Esophagus squamous epithelium (tissue), 4 donors: ENCODE data around the gene LDLRAD4.

Source experiments
- CTCF ChIP-seq, 6 experiments: fragments of 450-650 bp in 4 of 6; fragments of 200-600 bp in 2 of 6; sonication (generic) in 2 of 6; IDR thresholded peaks; one replicate each; pipeline ENCODE4 v1.5.1; 2016 to 2019; ENCODE audit warnings: antibody characterized with exemption in 6 of 6, mild to moderate bottlenecking in 4 of 6, moderate library complexity in 4 of 6
- POLR2A ChIP-seq, 4 donors: fragments of 450-650 bp; IDR thresholded peaks; one replicate each; pipeline ENCODE4 v1.6.1; 2017; ENCODE audit warnings: antibody characterized with exemption in 4 of 4, mild to moderate bottlenecking in 4 of 4, moderate library complexity in 3 of 4

GRCh38 chr18:13592246-13592645 is 373.7 kb downstream of the LDLRAD4 start:
- TF ChIP-seq CTCF (IDR thresholded peaks at IDR 0.05) (no peak), POLR2A (IDR thresholded peaks at IDR 0.05) (no peak)
